Endothelial cell of umbilical vein (primary cell): ENCODE results near the gene AGO4. TPM values are rescaled to one million over a fixed set of nuclear protein-coding genes. Genes with fewer than 3 reads are reported as not detected.
"Not testable (repeated sequence)": the region's sequence is repeated elsewhere in the genome, so short reads cannot be mapped to it uniquely, and the experiment has no call there.

Experiments
- BruUV-seq: library from RNA; stranded (reverse); fragments of 400-500 nt; replicated peaks from 2 replicates; lab custom pipeline; 2021; lab: Mats Ljungman, UMichigan
- CTCF ChIA-PET: fragments of 300-600, 350-600 bp; sonication (Branson Sonifier 250); formaldehyde crosslinking; loops from one replicate; lab custom pipeline; 2021; ENCODE audit warnings: antibody characterized with exemption, inconsistent platforms; lab: Charles Lee
- POLR2A ChIA-PET: fragments of 300-600, 350-600 bp; sonication (Branson Sonifier 250); formaldehyde crosslinking; loops from one replicate; lab custom pipeline; 2021; ENCODE audit warnings: antibody characterized with exemption, inconsistent platforms; lab: Charles Lee
- DNase-seq: peaks from one replicate; pipeline ENCODE4 v3.0.0-alpha.2; 2011; ENCODE audit warnings: low read depth, low spot score
- FAIRE-seq: peaks from 2 replicates; lab custom pipeline; 2011; peaks lifted over from hg19 to GRCh38; lab: Jason Lieb, UNC
- H2AFZ ChIP-seq: 2 replicates; pipeline ENCODE4 v1.6.0; 2012; ENCODE audit warnings: low read depth, low read length, control low read depth, inconsistent platforms
- H3K27ac ChIP-seq: 2 replicates; pipeline ENCODE4 v1.5.1; 2011; ENCODE audit warnings: low read depth, mild to moderate bottlenecking, control low read depth, low read length, moderate library complexity; ENCODE audit not compliant: insufficient read depth
- H3K27me3 ChIP-seq, 2 experiments: 2 replicates each; pipeline versions ENCODE4 v1.6.0 to v1.6.1; 2011; ENCODE audit warnings: low read length in 2 of 2, mixed read lengths in 1 of 2; ENCODE audit not compliant: control insufficient read depth in 2 of 2, insufficient read depth in 2 of 2
- H3K36me3 ChIP-seq, 2 experiments: 2 replicates in 1 of 2; 3 replicates in 1 of 2; pipeline ENCODE4 v1.5.1; 2011; ENCODE audit warnings: low read length in 2 of 2, mild to moderate bottlenecking in 1 of 2, moderate library complexity in 1 of 2; ENCODE audit not compliant: control insufficient read depth in 2 of 2, insufficient read depth in 2 of 2; ENCODE audit errors: extremely low read depth in 1 of 2
- H3K4me1 ChIP-seq: 3 replicates; pipeline ENCODE4 v1.5.1; 2011; ENCODE audit warnings: mild to moderate bottlenecking, low read length; ENCODE audit not compliant: control insufficient read depth, insufficient read depth; ENCODE audit errors: extremely low read depth
- H3K4me2 ChIP-seq: 2 replicates; pipeline ENCODE4 v1.6.1; 2011; ENCODE audit warnings: low read length, control low read depth, mixed read lengths; ENCODE audit not compliant: insufficient read depth
- H3K4me3 ChIP-seq, 3 experiments: fragments of 200-600 bp in 1 of 3; sonication (generic), shearing (Covaris generic) in 1 of 3; replicated peaks in 1 of 3; 2 replicates each; pipeline ENCODE4 v1.5.1; 2011 to 2016; ENCODE audit warnings: control low read depth in 3 of 3, low read length in 3 of 3, mild to moderate bottlenecking in 2 of 3, inconsistent platforms in 1 of 3, low read depth in 1 of 3, moderate library complexity in 1 of 3; ENCODE audit not compliant: insufficient read depth in 1 of 3
- H3K79me2 ChIP-seq: 2 replicates; pipeline ENCODE4 v1.6.0; 2012; ENCODE audit warnings: low read length, inconsistent platforms; ENCODE audit not compliant: control insufficient read depth, insufficient read depth
- H3K9ac ChIP-seq: replicated peaks from 2 replicates; pipeline ENCODE3; 2011; ENCODE audit warnings: low read length, control low read depth; ENCODE audit not compliant: insufficient read depth; ENCODE audit errors: extremely low read depth
- H3K9me1 ChIP-seq: replicated peaks from 3 replicates; pipeline ENCODE4 v1.6.0; 2011; ENCODE audit warnings: mild to moderate bottlenecking, low read length; ENCODE audit not compliant: control insufficient read depth, insufficient read depth; ENCODE audit errors: extremely low read depth
- H3K9me3 ChIP-seq: replicated peaks from 2 replicates; pipeline ENCODE4 v1.5.1; 2012; ENCODE audit warnings: low read length, inconsistent platforms; ENCODE audit not compliant: control insufficient read depth, insufficient read depth
- H4K20me1 ChIP-seq: replicated peaks from 2 replicates; pipeline ENCODE3; 2011; ENCODE audit warnings: mild to moderate bottlenecking, low read length; ENCODE audit not compliant: control insufficient read depth, insufficient read depth; ENCODE audit errors: extremely low read depth
- CTCF ChIP-seq, 2 donors: IDR thresholded peaks; 1 replicate in 1 of 2; 2 replicates in 1 of 2; pipeline ENCODE4 v1.5.1; 2011; ENCODE audit warnings: low read length in 2 of 2, mild to moderate bottlenecking in 2 of 2, moderate library complexity in 2 of 2, control low read depth in 1 of 2, inconsistent platforms in 1 of 2, low read depth in 1 of 2; ENCODE audit not compliant: insufficient read depth in 1 of 2; ENCODE audit errors: extremely low read depth in 1 of 2
- EZH2 ChIP-seq: IDR thresholded peaks from 2 replicates; pipeline ENCODE4 v1.6.1; 2012; ENCODE audit warnings: borderline replicate concordance, low read depth, mild to moderate bottlenecking, moderate library complexity, low read length, inconsistent platforms; ENCODE audit not compliant: severe bottlenecking
- FOS ChIP-seq: IDR thresholded peaks from 2 replicates; pipeline ENCODE4 v1.6.1; 2011; ENCODE audit warnings: mild to moderate bottlenecking, low read length, moderate library complexity, borderline replicate concordance; ENCODE audit not compliant: insufficient read depth
- GATA2 ChIP-seq: IDR thresholded peaks from 2 replicates; pipeline ENCODE4 v1.7.0; 2011; ENCODE audit warnings: low read depth, mild to moderate bottlenecking, moderate library complexity, mixed read lengths, low read length; ENCODE audit not compliant: insufficient read length, insufficient read depth
- JUN ChIP-seq: IDR thresholded peaks from 2 replicates; pipeline ENCODE4 v1.6.1; 2011; ENCODE audit warnings: borderline replicate concordance, low read depth; ENCODE audit not compliant: insufficient read length, insufficient read depth
- MYC ChIP-seq: IDR thresholded peaks from one replicate; pipeline ENCODE4 v1.6.1; 2011; ENCODE audit warnings: mild to moderate bottlenecking, low read depth, low read length
- POLR2A ChIP-seq: IDR thresholded peaks from 2 replicates; pipeline ENCODE4 v1.6.1; 2012; ENCODE audit warnings: low read depth, mild to moderate bottlenecking, control low read depth, low read length
- POLR2AphosphoS5 ChIP-seq: IDR thresholded peaks from 2 replicates; pipeline ENCODE4 v1.6.1; 2012; ENCODE audit warnings: low read depth, mild to moderate bottlenecking, control low read depth, low read length, moderate library complexity; ENCODE audit not compliant: insufficient read depth
- dilution Hi-C: fragments of 300-500 bp; cut with MboI; formaldehyde crosslinking; loops from one replicate; pipeline ENCODE4 v1.15.0; 2019; ENCODE audit warnings: low sequenced_read_pairs; ENCODE audit not compliant: extremely low pct_ligation_motif_present
- intact Hi-C: fragments of 100-400 bp; cut with micrococcal nuclease; formaldehyde crosslinking; loops from one replicate; pipeline ENCODE4 v1.10.0; 2022
- polyA plus RNA-seq, 4 experiments: library from polyadenylated mRNA; depleted of rRNA in 3 of 4; stranded (reverse) in 3 of 4; unstranded in 1 of 4; fragments of >200 nt; gene quantifications; 2 replicates each; pipeline versions ENCODE4 v1.2.1 to v1.2.3, GENCODE V29; 2011 to 2012; ENCODE audit warnings: missing spikeins in 1 of 4
- total RNA-seq: library from RNA; stranded (reverse); gene quantifications from 2 replicates; pipeline ENCODE4 v1.2.3, GENCODE V29; 2021
- TF ChIP-seq, protein P1 (sequence below): IDR thresholded peaks from 2 replicates; pipeline ENCODE4 v1.6.1; 2011; ENCODE audit not compliant: insufficient read depth, insufficient read length

Gene AGO4
- total and polyA plus RNA-seq, 2 donors (not counting 3 experiments of a cell fraction or from before 2014, with no cell fraction given) = 11.1 to 19.8 TPM

- no TSS peak for BruUV-seq
- intact Hi-C loops = no loop called here
- H4K20me1 ChIP-seq = no peaks in the 10 kb centered on the region
- no peak overlapping the region for H3K4me2 ChIP-seq
- H3K36me3 ChIP-seq = no peaks in the 10 kb centered on the region
- H3K9me1 ChIP-seq = no peaks in the 10 kb centered on the region
- no peaks in the 10 kb centered on the region for H3K27me3 ChIP-seq
- no peaks in the 10 kb centered on the region for H3K79me2 ChIP-seq
- no peak for TF ChIP-seq EZH2
- no peak for TF ChIP-seq MYC
- TF ChIP-seq FOS = no peak
- TF ChIP-seq POLR2AphosphoS5 = no peak
- TF ChIP-seq CTCF (IDR thresholded peaks at IDR 0.05; ENCODE audit: extremely low read depth in 1 of 2, insufficient read depth in 1 of 2, low read depth in 1 of 2, low read length in 2 of 2) = no peak
- no peak for TF ChIP-seq GATA2
- TF ChIP-seq, protein P1, sequence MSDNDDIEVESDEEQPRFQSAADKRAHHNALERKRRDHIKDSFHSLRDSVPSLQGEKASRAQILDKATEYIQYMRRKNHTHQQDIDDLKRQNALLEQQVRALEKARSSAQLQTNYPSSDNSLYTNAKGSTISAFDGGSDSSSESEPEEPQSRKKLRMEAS = no peak
- no peak for TF ChIP-seq POLR2A
- TF ChIP-seq JUN = no peak
- no peak overlapping the region for H2AFZ ChIP-seq
- ChIA-PET CTCF (no interaction called here), POLR2A (no interaction called here)
- H3K9me3 ChIP-seq = no peaks in the 10 kb centered on the region
- DNase-seq (no peak), FAIRE-seq (no peak)
- H3K4me1 ChIP-seq = no peaks in the 10 kb centered on the region
- dilution Hi-C loops = no loop called here
- H3K9ac ChIP-seq = no peak overlapping the region
- H3K27ac ChIP-seq = no peak overlapping the region
- H3K4me3 ChIP-seq = no peak overlapping the region
Observed at GRCh38 chr1:35866991-35867390, 59.2 kb downstream of the AGO4 start.

- H3K9me3 ChIP-seq, H4K20me1 ChIP-seq, H2AFZ ChIP-seq, H3K4me3 ChIP-seq, H3K79me2 ChIP-seq, H3K27me3 ChIP-seq, BruUV-seq, H3K4me1 ChIP-seq, H3K4me2 ChIP-seq, intact Hi-C loops, dilution Hi-C loops, H3K36me3 ChIP-seq, DNase-seq, H3K9ac ChIP-seq, H3K9me1 ChIP-seq, H3K27ac ChIP-seq, FAIRE-seq: not testable (repeated sequence)
- ChIA-PET CTCF (interaction anchor here (1.1 to 1.6 kb wide), 2 partner anchors 11 to 14 kb away, joined by 3 to 7 read pairs; partner anchors contain the start of gene AGO1), POLR2A (interaction anchor here (0.5 kb wide), 1 partner anchor 542 kb away, joined by 3 read pairs; no protein-coding TSS in a partner anchor)
Observed at GRCh38 chr1:35869245-35869950, 61.6 kb downstream of the AGO4 start.
